CD4-positive, alpha-beta T cell (primary cell): Measurements from ENCODE around the gene BCO2. TPM values are rescaled to one million over a fixed set of nuclear protein-coding genes. Genes with fewer than 3 reads are reported as not detected.

Experiments used
- ATAC-seq: fragments of 200-7000 bp; cut with Tn5 transposase; one replicate; pipeline ENCODE4 v1.10.0; 2022; ENCODE audit warnings: mild to moderate bottlenecking; ENCODE audit not compliant: poor library complexity
- CTCF ChIA-PET: fragments of 350-600 bp; sonication (Branson Sonifier 250); formaldehyde crosslinking; loops from one replicate; lab custom pipeline; 2021; ENCODE audit warnings: antibody characterized with exemption, inconsistent platforms; lab: Charles Lee
- POLR2A ChIA-PET: fragments of 350-600 bp; sonication (Branson Sonifier 250); formaldehyde crosslinking; loops from one replicate; lab custom pipeline; 2021; ENCODE audit warnings: antibody characterized with exemption, inconsistent platforms; lab: Charles Lee
- DNase-seq, 14 experiments: peaks; one replicate each; pipeline ENCODE4 v3.0.0-alpha.2; 2013 to 2020; ENCODE audit warnings: mixed read lengths in 2 of 14
- H3K27ac ChIP-seq, 2 donors: one replicate each; pipeline versions ENCODE4 v1.5.1 to v1.7.0; 2013; ENCODE audit warnings: low read length in 2 of 2, low read depth in 1 of 2, mild to moderate bottlenecking in 1 of 2
- H3K27me3 ChIP-seq, 2 experiments: 1 replicate in 1 of 2; 2 replicates in 1 of 2; pipeline versions ENCODE4 v1.6.1 to v1.7.0; 2013; ENCODE audit warnings: low read length in 2 of 2, control low read depth in 1 of 2, mild to moderate bottlenecking in 1 of 2, moderate library complexity in 1 of 2; ENCODE audit not compliant: insufficient read depth in 2 of 2, control insufficient read depth in 1 of 2
- H3K36me3 ChIP-seq: one replicate; pipeline ENCODE4 v1.6.1; 2013; ENCODE audit warnings: low read length, control low read depth; ENCODE audit not compliant: insufficient read depth
- H3K4me1 ChIP-seq: one replicate; pipeline ENCODE4 v1.6.1; 2013; ENCODE audit warnings: low read length, control low read depth; ENCODE audit not compliant: insufficient read depth
- H3K4me3 ChIP-seq: one replicate; pipeline ENCODE4 v1.5.1; 2013; ENCODE audit warnings: mild to moderate bottlenecking, low read length, moderate library complexity
- H3K9me3 ChIP-seq, 2 experiments: 1 replicate in 1 of 2; 2 replicates in 1 of 2; pipeline versions ENCODE4 v1.6.1 to v1.7.0; 2013; ENCODE audit warnings: low read length in 2 of 2, mild to moderate bottlenecking in 2 of 2, control low read depth in 1 of 2, moderate library complexity in 1 of 2; ENCODE audit not compliant: control insufficient read depth in 1 of 2, insufficient read depth in 1 of 2
- H3K27ac Mint-ChIP-seq: one replicate; pipeline ENCODE4 v1.8.0; 2020; ENCODE audit warnings: mixed read lengths
- H3K27me3 Mint-ChIP-seq: one replicate; pipeline ENCODE4 v1.8.0; 2021; ENCODE audit warnings: mixed read lengths
- H3K36me3 Mint-ChIP-seq: one replicate; pipeline ENCODE4 v1.8.0; 2021; ENCODE audit warnings: low read depth, mixed read lengths
- H3K4me1 Mint-ChIP-seq: one replicate; pipeline ENCODE4 v1.8.0; 2021; ENCODE audit warnings: low read depth, mixed read lengths
- H3K4me3 Mint-ChIP-seq: one replicate; pipeline ENCODE4 v1.8.0; 2020; ENCODE audit warnings: mild to moderate bottlenecking, mixed read lengths
- H3K9me3 Mint-ChIP-seq: one replicate; pipeline ENCODE4 v1.8.0; 2020; ENCODE audit warnings: mixed read lengths
- intact Hi-C, 2 experiments: fragments of 100-400 bp; cut with DNase I in 1 of 2; cut with micrococcal nuclease in 1 of 2; formaldehyde crosslinking; loops; one replicate each; pipeline versions ENCODE4 v1.15.1 to v1.9.0; 2023 to 2025; cut with DNase I, micrococcal nuclease
- total RNA-seq, 174 experiments: library from RNA in 2 of 174; stranded (reverse) in 2 of 174; gene quantifications; one replicate each; pipeline ENCODE4 v1.2.3 and lab custom pipeline; 2021 to 2026
- TF ChIP-seq, protein P1 (sequence below): fragments of 200-600 bp; IDR thresholded peaks from one replicate; pipeline ENCODE4 v1.8.0; 2022; ENCODE audit warnings: antibody characterized with exemption, mild to moderate bottlenecking

Gene BCO2
- total RNA-seq, 2 experiments from 2014 or later: 1.1 to 1.5 TPM

DNA sequence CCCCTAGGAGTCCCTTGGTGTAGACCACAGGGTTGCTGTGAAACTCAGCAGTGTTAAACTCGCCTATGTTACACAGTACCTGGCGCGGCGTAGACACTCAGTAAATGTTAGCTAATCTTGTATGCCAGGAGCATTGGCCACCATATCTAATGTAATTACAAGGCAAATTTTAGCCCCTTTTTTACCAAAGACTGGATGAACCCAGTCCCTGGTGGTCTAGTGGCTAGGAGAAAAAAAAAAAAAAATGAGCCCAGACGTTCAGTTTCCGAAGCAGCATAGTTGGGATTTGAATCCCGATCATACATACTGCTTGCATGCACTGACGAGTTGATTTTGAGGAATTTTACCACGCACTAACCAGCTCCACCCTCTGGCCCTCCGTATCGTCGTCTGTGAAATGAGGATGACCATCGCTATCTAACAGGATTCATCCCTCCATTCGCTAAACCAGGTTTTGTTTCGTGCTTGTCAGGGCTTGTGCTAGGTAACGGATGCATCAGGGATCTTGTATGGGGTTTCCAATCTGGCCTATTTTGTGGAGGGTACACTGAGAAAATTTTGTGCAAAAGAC is 51.6 kb downstream of the BCO2 start:
- DNase-seq (no peak), ATAC-seq (peak; percentile 71)
- H3K4me1 Mint-ChIP-seq: peaks cover 20% of the 10 kb centered on the region
- H3K27ac Mint-ChIP-seq: peak overlapping the region; percentile 99
- Histone ChIP-seq H3K4me1 (peaks cover 17% of the 10 kb centered on the region), H3K27ac (peak overlapping the region; percentile 95 to 96), H3K4me3 (peak overlapping the region; percentile 69), H3K36me3 (peaks cover 27% of the 10 kb centered on the region), H3K9me3 (no peaks in the 10 kb centered on the region), H3K27me3 (no peaks in the 10 kb centered on the region)
- CTCF ChIA-PET: interaction anchor here (4.2 kb wide), 1 partner anchor 53 kb away, joined by 27 read pairs; no protein-coding TSS in a partner anchor
- POLR2A ChIA-PET: interaction anchor here (0.7 to 2.4 kb wide), 5 partner anchors 52 to 1087 kb away, joined by 3 to 18 read pairs (median 5); partner anchors contain the start of genes SDHD, TIMM8B and TTC12
- H3K9me3 Mint-ChIP-seq: no peaks in the 10 kb centered on the region
- intact Hi-C loops: loop anchor here in 1 of 2 experiments (2.0 to 10.0 kb wide), 4 partner anchors 228 to 1088 kb away; partner anchors contain the start of genes PPP2R1B and TTC12
- peak overlapping the region; percentile 96 for H3K4me3 Mint-ChIP-seq
- TF ChIP-seq, protein P1, sequence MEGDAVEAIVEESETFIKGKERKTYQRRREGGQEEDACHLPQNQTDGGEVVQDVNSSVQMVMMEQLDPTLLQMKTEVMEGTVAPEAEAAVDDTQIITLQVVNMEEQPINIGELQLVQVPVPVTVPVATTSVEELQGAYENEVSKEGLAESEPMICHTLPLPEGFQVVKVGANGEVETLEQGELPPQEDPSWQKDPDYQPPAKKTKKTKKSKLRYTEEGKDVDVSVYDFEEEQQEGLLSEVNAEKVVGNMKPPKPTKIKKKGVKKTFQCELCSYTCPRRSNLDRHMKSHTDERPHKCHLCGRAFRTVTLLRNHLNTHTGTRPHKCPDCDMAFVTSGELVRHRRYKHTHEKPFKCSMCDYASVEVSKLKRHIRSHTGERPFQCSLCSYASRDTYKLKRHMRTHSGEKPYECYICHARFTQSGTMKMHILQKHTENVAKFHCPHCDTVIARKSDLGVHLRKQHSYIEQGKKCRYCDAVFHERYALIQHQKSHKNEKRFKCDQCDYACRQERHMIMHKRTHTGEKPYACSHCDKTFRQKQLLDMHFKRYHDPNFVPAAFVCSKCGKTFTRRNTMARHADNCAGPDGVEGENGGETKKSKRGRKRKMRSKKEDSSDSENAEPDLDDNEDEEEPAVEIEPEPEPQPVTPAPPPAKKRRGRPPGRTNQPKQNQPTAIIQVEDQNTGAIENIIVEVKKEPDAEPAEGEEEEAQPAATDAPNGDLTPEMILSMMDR: peak; percentile 12
- no peaks in the 10 kb centered on the region for H3K27me3 Mint-ChIP-seq
- H3K36me3 Mint-ChIP-seq: peaks cover 57% of the 10 kb centered on the region

- no peak for DNase-seq
- Histone ChIP-seq H3K27me3 (no peaks in the 10 kb centered on the region), H3K4me3 (peak overlapping the region; percentile 69), H3K27ac (no peak overlapping the region), H3K4me1 (peaks cover 17% of the 10 kb centered on the region), H3K36me3 (peaks cover 30% of the 10 kb centered on the region), H3K9me3 (no peaks in the 10 kb centered on the region)
- Mint-ChIP-seq H3K4me3 (peak overlapping the region; percentile 96), H3K27me3 (no peaks in the 10 kb centered on the region), H3K27ac (peak overlapping the region; percentile 99), H3K36me3 (peaks cover 63% of the 10 kb centered on the region), H3K4me1 (peaks cover 20% of the 10 kb centered on the region), H3K9me3 (no peaks in the 10 kb centered on the region)
- CTCF ChIA-PET: interaction anchor here (1.4 to 4.2 kb wide), 2 partner anchors 51 to 53 kb away, joined by 3 to 27 read pairs; no protein-coding TSS in a partner anchor
- intact Hi-C loops: loop anchor here in 1 of 2 experiments (2.0 to 10.0 kb wide), 4 partner anchors 227 to 1087 kb away; partner anchors contain the start of genes PPP2R1B and TTC12
- TF ChIP-seq, protein P1: no peak
- POLR2A ChIA-PET: no interaction called here
- ATAC-seq: no peak
Measured at GRCh38 chr11:112227471-112227870, 52.2 kb downstream of the BCO2 start.

GRCh38 chr11:112228706-112229105 is 53.4 kb downstream of the BCO2 start:
- no peaks in the 10 kb centered on the region for H3K27me3 Mint-ChIP-seq
- Histone ChIP-seq H3K4me3 (no peak overlapping the region), H3K27ac (no peak overlapping the region), H3K4me1 (peaks cover 17% of the 10 kb centered on the region), H3K9me3 (no peaks in the 10 kb centered on the region), H3K36me3 (peaks cover 33% of the 10 kb centered on the region), H3K27me3 (no peaks in the 10 kb centered on the region)
- H3K9me3 Mint-ChIP-seq: no peaks in the 10 kb centered on the region
- peak overlapping the region; percentile 96 for H3K4me3 Mint-ChIP-seq
- POLR2A ChIA-PET: no interaction called here
- peaks cover 71% of the 10 kb centered on the region for H3K36me3 Mint-ChIP-seq
- ATAC-seq (no peak), DNase-seq (no peak)
- H3K4me1 Mint-ChIP-seq: peaks cover 20% of the 10 kb centered on the region
- intact Hi-C loops: loop anchor here in 1 of 2 experiments (5.0 to 10.0 kb wide), 3 partner anchors 226 to 464 kb away; partner anchors contain the start of gene PPP2R1B
- H3K27ac Mint-ChIP-seq: no peak overlapping the region
- CTCF ChIA-PET: interaction anchor here (1.4 to 4.2 kb wide), 2 partner anchors 50 to 51 kb away, joined by 3 to 27 read pairs; no protein-coding TSS in a partner anchor
- TF ChIP-seq, protein P1: no peak
